Adrenal gland (tissue), 5 donors: ENCODE measurements around the gene MFAP1.

Experiments
- CTCF ChIP-seq, 6 experiments: fragments of 450-650 bp in 4 of 6; fragments of 200-600 bp in 2 of 6; sonication (generic) in 1 of 6; IDR thresholded peaks; 1 replicate in 5 of 6; 2 replicates in 1 of 6; pipeline versions ENCODE4 v1.5.1 to v1.8.0; 2016 to 2021; ENCODE audit warnings: antibody characterized with exemption in 6 of 6, mild to moderate bottlenecking in 2 of 6, moderate library complexity in 1 of 6
- POLR2A ChIP-seq, 2 donors: fragments of 450-650 bp; IDR thresholded peaks; one replicate each; pipeline ENCODE4 v1.6.1; 2017; ENCODE audit warnings: antibody characterized with exemption in 2 of 2, mild to moderate bottlenecking in 2 of 2, moderate library complexity in 1 of 2
- donor health status: DM: no; HTN: no; CAD: no.

DNA sequence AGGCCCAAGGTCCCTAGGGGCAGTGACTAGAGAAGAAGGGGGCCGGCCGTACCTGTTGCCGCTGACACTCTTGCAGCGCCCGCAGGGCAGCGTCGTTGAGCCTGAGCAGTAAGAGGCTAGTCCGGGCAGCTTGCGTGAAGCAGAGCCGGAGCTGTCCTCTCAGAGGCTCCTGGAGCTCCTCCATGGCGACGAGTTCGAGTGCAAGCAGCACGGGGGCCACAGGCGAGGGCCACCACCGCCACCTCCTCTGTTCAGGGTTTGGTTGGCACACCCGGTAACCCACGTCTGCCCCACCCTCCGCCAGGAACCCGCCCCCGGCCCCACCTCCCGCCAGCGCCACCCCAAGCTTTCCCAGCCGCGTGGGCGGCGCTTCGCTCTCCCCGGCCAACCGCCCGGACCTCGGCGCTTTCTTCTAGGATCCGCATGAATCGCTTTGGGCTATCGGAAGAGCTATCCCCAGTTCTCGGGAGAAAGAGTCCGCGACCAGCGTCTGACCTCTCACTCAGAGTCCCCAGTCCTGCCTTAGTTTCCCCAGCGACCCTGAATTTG, 47.7 kb downstream of the MFAP1 start, which contains the start of gene ELL3:
- no peak for TF ChIP-seq CTCF (IDR thresholded peaks at IDR 0.05)
- no peak for TF ChIP-seq POLR2A (IDR thresholded peaks at IDR 0.05)
